Hepatic stellate cell (primary cell): ENCODE data around the gene PTPRN2.

Experiments used
- DNase-seq: peaks from one replicate; pipeline ENCODE4 v3.0.0; 2011; ENCODE audit warnings: low spot score

The PTPRN2 gene

GRCh38 chr7:157775021-157775559 is 812.5 kb downstream of the PTPRN2 start:
- DNase-seq: no peak

GRCh38 chr7:157774495-157774894 is 813.1 kb downstream of the PTPRN2 start:
- no peak for DNase-seq

GRCh38 chr7:157773361-157773760 is 814.3 kb downstream of the PTPRN2 start:
- DNase-seq: no peak

GRCh38 chr7:157772486-157773130 is 815.0 kb downstream of the PTPRN2 start:
- DNase-seq: no peak

- no peak for DNase-seq
These were observed 815.9 kb downstream of the PTPRN2 start for GRCh38 chr7:157771689-157772088.

- no peak for DNase-seq
These were observed 816.8 kb downstream of the PTPRN2 start for GRCh38 chr7:157770716-157771320.

- DNase-seq: no peak
These were observed 818.0 kb downstream of the PTPRN2 start for GRCh38 chr7:157769526-157770215.

GRCh38 chr7:157769086-157769485 is 818.5 kb downstream of the PTPRN2 start:
- DNase-seq: no peak

- DNase-seq: no peak
These were observed 819.4 kb downstream of the PTPRN2 start for GRCh38 chr7:157768198-157768597.

- no peak for DNase-seq
These were observed 820.0 kb downstream of the PTPRN2 start for GRCh38 chr7:157767506-157768197.

GRCh38 chr7:157766098-157766497 is 821.5 kb downstream of the PTPRN2 start:
- no peak for DNase-seq

GRCh38 chr7:157764946-157765537 is 822.6 kb downstream of the PTPRN2 start:
- no peak for DNase-seq

- no peak for DNase-seq
These were observed 823.4 kb downstream of the PTPRN2 start for GRCh38 chr7:157764193-157764592.

GRCh38 chr7:157763279-157764000 is 824.2 kb downstream of the PTPRN2 start:
- no peak for DNase-seq

- no peak for DNase-seq
These were observed 824.8 kb downstream of the PTPRN2 start for GRCh38 chr7:157762824-157763223.

- no peak for DNase-seq
These were observed 827.5 kb downstream of the PTPRN2 start for GRCh38 chr7:157760004-157760730.

- DNase-seq: no peak
These were observed 828.3 kb downstream of the PTPRN2 start for GRCh38 chr7:157759246-157759805.

- DNase-seq: no peak
These were observed 829.0 kb downstream of the PTPRN2 start for GRCh38 chr7:157758468-157759245.

- no peak for DNase-seq
These were observed 829.7 kb downstream of the PTPRN2 start for GRCh38 chr7:157757776-157758467.
